Stomach (tissue), 4 donors: Measurements from ENCODE around the gene PDIA4.
"Not testable (repeated sequence)": the region's sequence is repeated elsewhere in the genome, so short reads cannot be mapped to it uniquely, and the experiment has no call there.

Experiments used
- CTCF ChIP-seq, 7 experiments: fragments of 450-650 bp in 4 of 7; fragments of 200-600 bp in 3 of 7; sonication (generic) in 3 of 7; IDR thresholded peaks; one replicate each; pipeline ENCODE4 v1.5.1; 2016 to 2019; ENCODE audit warnings: antibody characterized with exemption in 7 of 7, control low read depth in 2 of 7, mild to moderate bottlenecking in 1 of 7
- POLR2AphosphoS5 ChIP-seq, 3 donors: sonication (generic); formaldehyde crosslinking; IDR thresholded peaks; one replicate each; pipeline ENCODE4 v1.6.1; 2016; ENCODE audit warnings: antibody characterized with exemption in 3 of 3

DNA sequence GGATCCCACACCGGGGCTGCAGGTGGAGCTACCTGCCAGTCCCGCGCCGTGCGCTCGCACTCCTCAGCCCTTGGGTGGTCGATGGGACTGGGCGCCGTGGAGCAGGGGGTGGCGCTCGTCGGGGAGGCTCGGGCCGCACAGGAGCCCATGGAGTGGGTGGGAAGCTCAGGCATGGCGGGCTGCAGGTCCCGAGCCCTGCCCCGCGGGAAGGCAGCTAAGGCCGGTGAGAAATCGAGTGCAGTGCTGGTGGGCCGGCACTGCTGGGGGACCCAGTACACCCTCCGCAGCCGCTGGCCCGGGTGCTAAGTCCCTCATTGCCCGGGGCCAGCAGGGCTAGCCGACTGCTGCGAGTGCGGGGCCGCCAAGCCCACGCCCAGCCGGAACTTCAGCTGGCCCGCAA, 10.3 kb upstream of the PDIA4 start:
- TF ChIP-seq CTCF, POLR2AphosphoS5 (IDR thresholded peaks at IDR 0.05): not testable (repeated sequence)
